AG09319 (cell line): Measurements from ENCODE around the gene CFHR4.

Experiments
- DNase-seq: peaks from one replicate; pipeline ENCODE4 v3.0.0-alpha.2; 2010; ENCODE audit warnings: low read depth; ENCODE audit errors: extremely low read depth
- CTCF ChIP-seq: IDR thresholded peaks from 2 replicates; pipeline ENCODE4 v1.5.1; 2011; ENCODE audit warnings: low read depth, mild to moderate bottlenecking, inconsistent platforms, low read length, moderate library complexity

Gene CFHR4

DNA sequence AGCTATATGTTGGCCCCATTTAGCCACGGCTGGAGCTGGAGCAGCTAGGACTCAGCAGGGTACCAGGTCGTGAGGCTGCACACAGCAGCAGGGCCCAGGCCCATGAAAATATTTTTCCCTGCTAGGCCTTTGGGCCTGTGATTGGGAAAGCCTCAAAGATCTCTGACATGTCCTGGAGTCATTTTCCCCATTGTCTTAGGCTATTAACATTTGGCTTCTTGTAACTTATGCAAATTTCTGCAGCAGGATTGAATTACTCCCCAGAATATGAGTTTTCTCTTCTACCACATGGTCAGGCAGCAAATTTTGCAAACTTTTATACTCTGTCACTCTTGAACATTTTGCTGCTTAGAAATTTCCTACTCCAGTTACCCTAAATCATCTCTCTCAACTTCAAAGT is 66.9 kb downstream of the CFHR4 start:
- TF ChIP-seq CTCF, result no peak
- DNase-seq, result no peak

DNA sequence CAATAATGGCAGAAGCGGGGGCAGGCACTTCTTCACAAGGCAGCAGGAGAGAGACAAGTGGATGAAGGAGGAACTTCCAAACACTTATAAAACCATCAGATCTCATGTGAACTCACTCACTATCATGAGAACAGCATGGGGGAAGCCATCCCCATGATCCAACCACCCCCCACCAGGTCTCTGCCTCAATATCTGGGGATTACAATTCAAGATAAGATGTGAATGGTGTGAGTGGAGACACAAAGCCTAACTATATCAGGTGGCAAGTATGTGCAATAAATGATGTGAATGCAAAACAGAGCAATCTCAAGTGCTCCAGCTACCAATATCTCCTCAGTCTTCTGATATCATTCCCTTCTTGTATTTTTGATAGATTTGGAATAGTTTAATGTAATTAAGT is 68.1 kb downstream of the CFHR4 start:
- TF ChIP-seq CTCF, result no peak
- DNase-seq, result no peak

DNA sequence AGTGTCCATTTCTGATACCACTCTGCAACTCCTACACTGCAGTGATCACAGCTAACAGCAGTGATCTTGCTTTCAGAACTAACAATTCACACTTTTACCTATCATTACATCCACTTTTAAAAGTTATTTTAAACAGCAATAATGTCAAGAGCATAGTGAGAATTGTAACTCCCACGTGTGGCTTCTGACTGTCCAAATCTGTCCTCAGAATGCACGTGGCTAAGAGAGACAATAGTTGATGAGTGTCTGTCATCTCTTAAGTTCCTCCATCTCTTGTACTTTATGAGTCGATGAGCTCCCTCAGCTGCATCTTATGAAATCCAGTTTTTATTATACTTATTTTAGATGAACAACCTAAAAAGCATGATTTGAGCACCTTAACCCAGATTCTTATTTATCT is 73.0 kb downstream of the CFHR4 start:
- no peak for TF ChIP-seq CTCF
- DNase-seq, result no peak
